ENCODE results near the gene TNFRSF1A. TPM values are rescaled to one million over a fixed set of nuclear protein-coding genes. Genes with fewer than 3 reads are reported as not detected.

The TNFRSF1A gene
- polyA plus RNA-seq, 2 of the 4 experiments (the other 2 are of a cell fraction) = 416 to 460 TPM

- FAIRE-seq (no peak), ATAC-seq (no peak), DNase-seq (ENCODE audit: low read depth in 1 of 2, low spot score in 1 of 2) (no peak)
- Histone ChIP-seq H3K4me1 (peaks cover 90% of the 10 kb centered on the region), H3K9me3 (no peaks in the 10 kb centered on the region), H3K4me3 (no peak overlapping the region), H3K4me2 (peak overlapping the region; percentile 80), H3K27ac (peak overlapping the region; percentile 97 to 99)
- POLR2A ChIA-PET = interaction anchor here (0.8 to 7.4 kb wide), 5 partner anchors 9 to 96 kb away, joined by 3 to 141 read pairs (median 6); partner anchors contain the start of genes LTBR, TNFRSF1A and VAMP1
- WGBS (ENCODE audit: missing lambda C conversion rate) = 95% methylated on average over 24 of the region's 24 CpGs
- no peak for TF ChIP-seq ZNF302 (CRISPR knock-in tag; IDR thresholded peaks at IDR 0.05)
- no peak for TF ChIP-seq NFE2L2 (conservative IDR thresholded peaks at IDR 0.05; ENCODE audit: low read length)
- no peak for TF ChIP-seq CHD2 (IDR thresholded peaks at IDR 0.05; ENCODE audit: low read length, partially characterized antibody)
- no peak for TF ChIP-seq PHF8 (IDR thresholded peaks at IDR 0.05; ENCODE audit: borderline replicate concordance, low read depth)
- TF ChIP-seq RFX5 (IDR thresholded peaks at IDR 0.05) = no peak
- TF ChIP-seq PBX3 (IDR thresholded peaks at IDR 0.05) = no peak
- no peak for TF ChIP-seq BCL3 (IDR thresholded peaks at IDR 0.05)
- CTCF ChIA-PET = interaction anchor here (0.7 to 24.7 kb wide), 9 partner anchors 9 to 130 kb away, joined by 3 to 705 read pairs (median 6); partner anchors contain the start of genes LTBR and TNFRSF1A
These were observed 32.3 kb upstream of the TNFRSF1A start for GRCh38 chr12:6374028-6374785.

GRCh38 chr12:6373022-6373787, 31.3 kb upstream of the TNFRSF1A start:
- 17% methylated on average over 14 of the region's 14 CpGs for WGBS (ENCODE audit: missing lambda C conversion rate)
- CTCF ChIA-PET = interaction anchor here (0.7 to 24.7 kb wide), 8 partner anchors 10 to 95 kb away, joined by 4 to 705 read pairs (median 6); partner anchors contain the start of genes LTBR and TNFRSF1A
- H3K4me3 ChIP-seq = no peak overlapping the region
- no peaks in the 10 kb centered on the region for H3K9me3 ChIP-seq
- peak overlapping the region; percentile 80 for H3K4me2 ChIP-seq
- peaks cover 96% of the 10 kb centered on the region for H3K4me1 ChIP-seq
- POLR2A ChIA-PET = interaction anchor here (0.8 to 7.4 kb wide), 7 partner anchors 10 to 97 kb away, joined by 3 to 141 read pairs (median 17); partner anchors contain the start of genes LTBR, TNFRSF1A and VAMP1
- FAIRE-seq (no peak), ATAC-seq (no peak), DNase-seq (ENCODE audit: low read depth in 1 of 2, low spot score in 1 of 2) (no peak)
- TF ChIP-seq ZNF302 (CRISPR knock-in tag; IDR thresholded peaks at IDR 0.05) (no peak), FOSL2 (IDR thresholded peaks at IDR 0.05) (no peak), FOSL2 (CRISPR knock-in tag; IDR thresholded peaks at IDR 0.05) (no peak), MAX (IDR thresholded peaks at IDR 0.05) (0 out of 2 replicates have a peak, but pooled peaks have one; percentile 8)
- peak overlapping the region; percentile 97 to 99 for H3K27ac ChIP-seq

GRCh38 chr12:6372403-6373003, 30.6 kb upstream of the TNFRSF1A start:
- ATAC-seq (peak; percentile 48 to 57), DNase-seq (ENCODE audit: low read depth in 1 of 2, low spot score in 1 of 2) (peak; percentile 81 to 94)
- TF ChIP-seq FOXS1 (CRISPR knock-in tag; IDR thresholded peaks at IDR 0.05) = 0 out of 2 replicates have a peak, but pooled peaks have one; percentile 21
- no peak for TF ChIP-seq CBX2 (IDR thresholded peaks at IDR 0.05; ENCODE audit: borderline replicate concordance, low read depth)
- TF ChIP-seq HOXA7 (CRISPR knock-in tag; IDR thresholded peaks at IDR 0.05) = no peak
- TF ChIP-seq FOSL2 (IDR thresholded peaks at IDR 0.05) = peak; percentile 56
- TF ChIP-seq FOSL2 (CRISPR knock-in tag; IDR thresholded peaks at IDR 0.05) = peak; percentile 92
- TF ChIP-seq GATA3 (IDR thresholded peaks at IDR 0.05; ENCODE audit: borderline replicate concordance) = peak; percentile 35; the same call in 1 of the 2 replicates
- peak; percentile 74; the same call in 1 of the 2 replicates for TF ChIP-seq ATOH8 (CRISPR knock-in tag; IDR thresholded peaks at IDR 0.05; ENCODE audit: low read depth)
- TF ChIP-seq HES2 (IDR thresholded peaks at IDR 0.05) = no peak
- 0 out of 2 replicates have a peak, but pooled peaks have one; percentile 56 for TF ChIP-seq ZSCAN20 (CRISPR knock-in tag; IDR thresholded peaks at IDR 0.05)
- TF ChIP-seq REST (IDR thresholded peaks at IDR 0.05) = no peak
- peak; percentile 74 for TF ChIP-seq JUNB (IDR thresholded peaks at IDR 0.05)
- TF ChIP-seq JUN (IDR thresholded peaks at IDR 0.05) = peak; percentile 55 to 83; a peak in 4 of 5 replicates
- TF ChIP-seq FOSB (CRISPR knock-in tag; IDR thresholded peaks at IDR 0.05) = peak; percentile 56; the same call in 1 of the 2 replicates

More at GRCh38 chr12:6372403-6373003, 30.6 kb upstream of the TNFRSF1A start:
- H3K4me1 ChIP-seq = peaks cover 96% of the 10 kb centered on the region
- peak; percentile 92 for FAIRE-seq
- ChIA-PET POLR2A (interaction anchor here (1.0 to 7.4 kb wide), 6 partner anchors 9 to 98 kb away, joined by 6 to 141 read pairs (median 17); partner anchors contain the start of genes LTBR, TNFRSF1A and VAMP1), CTCF (interaction anchor here (0.7 to 24.7 kb wide), 8 partner anchors 8 to 96 kb away, joined by 3 to 705 read pairs (median 4); partner anchors contain the start of genes LTBR and TNFRSF1A)
- no peak overlapping the region; the same call in 2 of the 3 replicates for H3K4me3 ChIP-seq
- H3K9me3 ChIP-seq = no peaks in the 10 kb centered on the region
- WGBS (ENCODE audit: missing lambda C conversion rate) = 2% methylated on average over 8 of the region's 8 CpGs
- peak overlapping the region; percentile 80 for H3K4me2 ChIP-seq
- peak overlapping the region; percentile 97 to 99 for H3K27ac ChIP-seq
